Measurements from ENCODE around the gene MBD6. TPM values are rescaled to one million over a fixed set of nuclear protein-coding genes. Genes with fewer than 3 reads are reported as not detected.

Gene MBD6
- total and polyA plus RNA-seq, 2 of the 13 experiments (the other 11 are each of a cell fraction or from before 2014, with no cell fraction given) = 4.1 to 5.9 TPM

- TF ChIP-seq ZNF136 (CRISPR knock-in tag; IDR thresholded peaks at IDR 0.05; ENCODE audit: low read depth) = peak; percentile 22; the same call in 1 of the 2 replicates
- 0 out of 2 replicates have a peak, but pooled peaks have one; percentile 17 for TF ChIP-seq MED1 (CRISPR knock-in tag; IDR thresholded peaks at IDR 0.05)
- no peak for TF ChIP-seq HMG20A (CRISPR knock-in tag; IDR thresholded peaks at IDR 0.05; ENCODE audit: borderline replicate concordance)
- TF ChIP-seq ZNF207 (IDR thresholded peaks at IDR 0.05; ENCODE audit: borderline replicate concordance) = no peak
- no peak for TF ChIP-seq HNRNPLL (IDR thresholded peaks at IDR 0.05; ENCODE audit: low read depth, low read length, poor library complexity, severe bottlenecking)
Measured at GRCh38 chr12:57576613-57577160, 54.1 kb downstream of the MBD6 start (continued).

GRCh38 chr12:57577981-57578758 lies 55.5 kb downstream of the MBD6 start:
- 0 out of 2 replicates have a peak overlapping the region, but pooled peaks have one; percentile 72 for H3K9ac ChIP-seq (ENCODE audit: insufficient read depth, low read depth, low read length)
- POLR2A ChIA-PET = interaction anchor here (3.7 to 4.4 kb wide), 3 partner anchors 13 to 58 kb away, joined by 26 to 40 read pairs (median 35); partner anchors contain the start of genes DDIT3 and PIP4K2C
- DNase-seq (ENCODE audit: low spot score) (no peak), ATAC-seq (no peak), FAIRE-seq (no peak)
- in situ Hi-C loops (cut with HindIII; ENCODE audit: extremely low pct_ligation_motif_present, low pct_unique_long_range_greater_than_20kb) (no loop called here), intact Hi-C loops (cut with micrococcal nuclease; ENCODE audit: unreplicated experiment) (no loop called here)
- H3K27me3 ChIP-seq (ENCODE audit: control insufficient read depth in 1 of 2, insufficient read depth in 2 of 2, low read length in 2 of 2) = no peaks in the 10 kb centered on the region
- H3K4me3 ChIP-seq (replicated peaks in 1 of 3; ENCODE audit: insufficient read depth in 1 of 3, low read depth in 2 of 3, low read length in 3 of 3) = no peak overlapping the region; a peak in 1 of 6 replicates
- H4K20me1 ChIP-seq (ENCODE audit: insufficient read depth, low read length) = no peaks in the 10 kb centered on the region
- H3K27ac ChIP-seq (ENCODE audit: extremely low read length, insufficient read depth, low read length) = peak overlapping the region; percentile 99
- peaks cover 10% of the 10 kb centered on the region for H3K79me2 ChIP-seq (ENCODE audit: insufficient read depth, low read length)
- WGBS (ENCODE audit: low lambda C conversion rate) = 96% methylated on average over 12 of the region's 12 CpGs
- no peak overlapping the region for H2AFZ ChIP-seq (ENCODE audit: low read length)
- peaks cover 86% of the 10 kb centered on the region for H3K4me1 ChIP-seq (ENCODE audit: insufficient read depth, low read length)
- no peak for TF ChIP-seq ZNF496 (CRISPR knock-in tag; IDR thresholded peaks at IDR 0.05; ENCODE audit: insufficient replicate concordance)
- no peak for TF ChIP-seq ZNF703 (CRISPR knock-in tag; IDR thresholded peaks at IDR 0.05; ENCODE audit: borderline replicate concordance)
- TF ChIP-seq ZBTB20 (CRISPR knock-in tag; IDR thresholded peaks at IDR 0.05; ENCODE audit: borderline replicate concordance, low read depth) = no peak
- TF ChIP-seq ZNF773 (CRISPR knock-in tag; IDR thresholded peaks at IDR 0.05; ENCODE audit: borderline replicate concordance) = no peak
- no peak for TF ChIP-seq SIN3B (IDR thresholded peaks at IDR 0.05; ENCODE audit: low read length)
- no peak for TF ChIP-seq KLF6 (CRISPR knock-in tag; IDR thresholded peaks at IDR 0.05)
- no peak for TF ChIP-seq SNRNP70 (IDR thresholded peaks at IDR 0.05; ENCODE audit: low read depth, low read length)
- TF ChIP-seq ZNF335 (CRISPR knock-in tag; IDR thresholded peaks at IDR 0.05) = no peak
- no peak for TF ChIP-seq ZNF598 (CRISPR knock-in tag; IDR thresholded peaks at IDR 0.05; ENCODE audit: borderline replicate concordance)
- no peak for TF ChIP-seq FOSL2 (CRISPR knock-in tag; IDR thresholded peaks at IDR 0.05)
- no peak for TF ChIP-seq TFDP1 (CRISPR knock-in tag; IDR thresholded peaks at IDR 0.05; ENCODE audit: borderline replicate concordance)
- TF ChIP-seq ZNF619 (CRISPR knock-in tag; IDR thresholded peaks at IDR 0.05) = no peak
- no peak for TF ChIP-seq AHR (CRISPR knock-in tag; IDR thresholded peaks at IDR 0.05)
- no peak for TF ChIP-seq NFE2L2 (IDR thresholded peaks at IDR 0.05; ENCODE audit: low read length)
- no peak for TF ChIP-seq ARNTL (CRISPR knock-in tag; IDR thresholded peaks at IDR 0.05)
- H3K36me3 ChIP-seq (replicated peaks in 1 of 2; ENCODE audit: control insufficient read depth in 1 of 2, insufficient read depth in 2 of 2, low read length in 2 of 2) = peaks cover 2 to 18% of the 10 kb centered on the region in 2 experiments; a peak in 3 of 5 replicates
- no TSS peak for BruUV-seq (replicated peaks)
- CTCF ChIA-PET (ENCODE audit: low intra/inter-chr PET ratio, low total read pairs) = no interaction called here
- no peaks in the 10 kb centered on the region for H3K9me3 ChIP-seq (ENCODE audit: low read length)
- peak overlapping the region; percentile 90; the same call in 1 of the 2 replicates for H3K4me2 ChIP-seq (ENCODE audit: low read depth, low read length)

Measured in HepG2 (cell line).